ENCODE data around the gene ZNF507.

The ZNF507 gene

DNA sequence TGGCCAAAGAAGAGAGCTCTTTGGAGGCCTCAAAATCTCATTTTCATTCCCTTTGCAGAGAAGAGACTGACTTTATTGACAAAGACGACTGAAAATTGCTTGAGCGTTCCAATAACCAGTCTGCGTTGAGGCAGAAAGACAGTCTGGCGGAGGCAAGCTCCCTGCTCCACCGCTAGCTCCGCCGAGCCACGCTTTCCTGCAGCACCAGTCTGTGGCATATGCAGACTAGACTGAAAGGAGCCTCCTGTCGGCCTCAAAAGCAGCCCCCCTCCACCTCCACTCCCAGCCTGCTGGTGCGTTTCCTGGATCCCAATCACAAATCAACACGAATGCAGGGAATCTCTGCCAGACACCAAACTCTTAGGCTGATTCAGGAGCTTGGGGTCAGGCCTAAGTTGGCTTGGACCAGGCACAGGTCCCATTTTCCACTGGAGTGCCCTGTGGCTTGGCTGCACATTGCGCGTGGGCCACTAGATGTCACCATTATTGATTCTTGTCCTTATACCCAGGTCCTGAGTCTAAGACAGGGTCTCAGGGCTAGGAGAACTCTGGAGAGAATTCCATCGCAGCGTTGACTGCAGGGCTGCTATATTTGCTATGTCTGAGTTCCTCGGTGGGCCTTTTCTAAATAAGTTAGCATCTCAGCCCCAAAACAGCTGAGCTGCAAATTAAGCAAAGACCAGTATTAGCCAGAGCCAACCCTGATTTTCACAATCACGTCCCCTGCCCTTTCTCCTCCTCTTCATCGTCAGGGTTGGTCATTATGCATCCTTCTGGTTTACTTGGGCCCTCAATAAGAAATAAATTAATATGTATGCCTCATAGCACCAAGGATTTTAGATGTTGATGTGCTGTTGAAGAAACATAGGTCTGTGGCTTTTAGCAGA lies 5.2 kb upstream of the ZNF507 start:
- peak; percentile 13 to 41 (median 14) for DNase-seq (ENCODE audit: low read depth in 3 of 3)

DNA sequence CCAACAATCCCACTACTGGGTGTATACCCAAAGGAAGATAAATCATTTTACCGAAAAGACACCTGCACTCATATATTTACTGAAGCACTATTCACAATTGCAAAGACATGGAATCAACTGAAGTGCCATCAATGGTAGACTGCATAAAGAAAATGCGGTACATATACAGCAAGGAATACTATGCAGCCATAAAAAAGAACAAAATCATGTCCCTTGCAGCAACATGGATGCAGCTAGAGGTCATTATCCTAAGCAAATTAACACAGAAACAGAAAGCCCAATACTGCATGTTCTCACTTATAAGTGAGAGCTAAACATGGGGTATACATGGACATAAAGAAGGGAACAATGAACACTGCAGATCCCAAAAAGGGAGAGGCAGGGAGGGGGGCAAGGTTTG lies 2.7 kb upstream of the ZNF507 start:
- DNase-seq (ENCODE audit: low read depth in 3 of 3): no peak

DNA sequence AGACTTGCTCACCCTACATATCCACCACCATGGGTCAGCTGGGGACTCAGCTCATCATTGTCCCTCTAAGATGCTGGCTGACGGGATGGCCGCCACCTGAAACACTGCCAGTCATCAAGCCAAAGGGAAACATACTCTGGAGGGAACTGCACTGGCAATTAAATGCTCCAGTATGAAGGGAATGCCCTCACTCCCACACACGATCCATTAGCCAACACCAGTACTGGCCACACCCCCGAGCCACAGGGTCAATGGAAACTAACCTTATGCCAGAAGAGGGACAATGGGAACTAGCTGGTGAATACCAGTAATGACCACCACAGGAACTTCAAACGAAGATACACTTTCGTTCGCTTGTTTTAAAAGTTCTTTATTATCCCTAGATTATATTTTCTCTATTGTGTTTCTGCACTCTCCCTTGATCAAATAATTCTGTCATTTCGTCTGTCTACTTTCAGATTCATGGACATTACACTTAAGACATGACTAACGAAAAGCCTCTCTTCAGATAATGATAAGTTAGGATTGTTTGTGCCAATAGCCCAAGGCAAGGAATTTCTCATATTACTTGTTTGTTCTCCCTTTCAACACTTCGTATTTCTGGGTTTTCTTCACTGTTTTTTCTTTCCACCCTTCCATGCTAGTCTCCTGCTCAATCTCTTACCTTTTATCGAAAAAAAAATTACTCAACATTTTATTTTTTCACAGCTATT lies 1.7 kb upstream of the ZNF507 start:
- DNase-seq (ENCODE audit: low read depth in 3 of 3): no peak

DNA sequence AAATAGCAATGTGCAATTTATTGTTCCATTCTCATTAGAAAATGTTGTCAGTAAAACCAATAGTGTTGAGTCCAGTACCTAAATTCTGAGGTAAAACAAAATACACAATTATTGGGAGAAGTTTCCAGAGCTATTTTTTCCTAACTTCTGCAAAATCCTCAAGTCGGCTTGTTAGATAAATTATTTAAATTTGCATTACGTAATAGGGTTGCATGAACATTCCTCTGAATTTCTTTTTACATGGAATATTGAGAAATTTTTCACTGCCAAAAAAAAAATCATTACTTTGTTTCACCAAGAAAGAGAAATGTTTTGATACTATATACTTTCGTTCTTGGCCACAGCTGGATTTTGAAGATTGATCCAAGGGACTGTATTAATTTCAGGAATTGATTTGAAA lies 1.5 kb downstream of the ZNF507 start:
- DNase-seq (ENCODE audit: low read depth in 3 of 3): no peak

DNA sequence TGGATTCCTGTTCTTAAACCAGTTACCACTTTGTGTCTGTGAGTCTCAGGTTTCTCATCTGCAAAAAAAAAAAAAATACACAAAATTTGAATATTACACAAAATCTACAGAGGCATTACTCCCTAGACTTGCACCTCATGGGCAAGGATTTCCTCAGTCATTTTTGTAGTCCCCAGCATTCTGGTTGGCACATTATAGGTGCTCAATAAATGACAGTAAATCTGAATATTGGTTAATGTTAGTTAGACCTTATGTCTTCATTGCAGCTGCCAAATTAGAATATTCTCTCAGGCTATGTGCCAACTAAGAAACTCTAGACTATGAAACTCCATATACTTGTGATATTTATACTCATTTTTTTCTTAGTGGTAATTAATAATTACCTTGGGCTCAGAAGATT lies 2.2 kb downstream of the ZNF507 start:
- DNase-seq (ENCODE audit: low read depth in 3 of 3): no peak

DNA sequence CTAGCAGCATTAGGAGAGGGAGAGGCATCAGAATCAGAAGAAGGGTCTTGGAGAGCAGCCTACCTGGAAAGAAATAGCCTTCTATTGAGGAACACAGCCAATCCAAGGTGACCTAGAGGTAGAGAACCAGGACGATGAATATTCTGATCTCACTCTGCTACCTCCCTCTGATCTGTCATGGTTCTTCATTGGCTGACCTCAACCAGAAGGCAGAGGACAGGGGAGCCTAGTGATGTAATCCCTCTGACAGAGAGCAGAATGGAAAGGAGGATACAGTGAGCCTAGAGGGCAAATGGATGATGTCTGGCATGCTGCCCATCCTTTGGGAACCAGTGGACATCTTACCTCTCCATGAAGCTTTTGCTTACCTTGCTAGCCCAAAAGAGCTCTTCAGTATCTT lies 3.6 kb downstream of the ZNF507 start:
- no peak for DNase-seq (ENCODE audit: low read depth in 3 of 3)

DNA sequence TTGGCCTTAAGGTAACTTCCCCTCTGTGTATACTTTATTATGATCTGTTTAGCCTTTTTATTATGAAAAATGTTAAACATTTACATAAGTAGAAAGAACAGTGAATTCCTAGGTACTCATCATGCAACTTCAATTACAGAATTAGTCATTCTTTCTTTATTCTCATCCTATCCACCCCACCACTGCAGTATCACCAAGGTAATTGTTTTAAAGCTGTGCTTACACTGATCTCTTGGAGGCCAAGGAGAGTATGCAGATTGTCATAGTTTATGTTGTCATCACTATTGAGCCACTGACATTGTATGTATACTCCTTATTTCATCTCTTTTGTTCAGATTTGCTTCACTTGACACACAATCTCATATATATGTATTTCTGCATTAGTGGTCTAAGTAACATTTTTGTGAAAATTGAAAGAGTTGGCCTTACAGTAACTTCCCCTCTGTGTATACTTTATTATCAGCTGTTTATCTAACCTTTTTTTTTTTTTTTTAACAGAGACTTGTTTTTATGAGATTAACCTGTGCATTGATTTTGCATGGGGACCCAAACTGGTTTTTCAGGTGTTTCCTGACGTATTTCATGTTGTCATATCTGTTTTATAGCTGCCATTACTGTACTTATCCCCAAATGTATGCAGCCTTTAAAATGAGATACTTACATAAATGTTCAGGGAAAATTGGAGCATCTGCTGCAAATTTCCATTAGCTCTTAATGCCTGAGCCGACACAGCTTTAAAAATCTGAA lies 4.5 kb downstream of the ZNF507 start:
- no peak for DNase-seq (ENCODE audit: low read depth in 3 of 3)

DNA sequence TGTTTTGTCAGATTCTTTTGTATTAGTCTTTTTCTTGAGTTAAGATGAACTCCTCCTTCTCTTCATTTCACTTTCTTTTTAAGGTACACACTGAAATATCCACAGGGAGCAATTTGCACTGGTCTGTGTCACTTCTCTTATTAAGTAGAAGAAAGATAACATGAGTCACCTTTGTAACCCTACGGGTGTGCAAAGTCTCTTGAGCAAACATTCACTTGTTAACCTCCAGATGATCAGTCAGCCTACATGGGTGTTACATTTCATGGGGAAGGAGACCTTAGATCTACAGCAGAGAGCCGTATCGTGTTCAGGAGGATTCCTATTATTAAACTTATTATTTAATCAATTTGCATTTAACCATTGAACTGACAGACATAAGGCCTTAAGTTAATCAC lies 5.1 kb downstream of the ZNF507 start:
- no peak for DNase-seq (ENCODE audit: low read depth in 3 of 3)

DNA sequence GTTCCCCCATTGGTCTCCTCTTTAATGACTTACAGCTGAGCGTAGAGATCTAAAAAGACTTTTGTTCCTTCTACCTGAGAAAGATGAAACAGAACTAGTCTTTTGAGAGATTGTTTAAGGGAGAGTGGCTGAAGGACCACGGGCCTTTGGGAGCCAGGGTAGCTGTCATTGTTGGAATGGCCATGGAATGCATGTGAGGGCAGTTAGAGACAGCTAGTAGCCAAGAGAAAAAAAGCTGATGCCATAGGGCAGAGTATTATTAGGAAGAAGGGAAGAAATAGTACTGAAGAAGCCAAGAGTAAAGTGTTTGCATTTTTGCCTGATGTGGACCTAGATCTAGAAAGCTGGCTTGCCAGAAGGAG lies 5.6 kb downstream of the ZNF507 start:
- no peak for DNase-seq (ENCODE audit: low read depth in 3 of 3)

DNA sequence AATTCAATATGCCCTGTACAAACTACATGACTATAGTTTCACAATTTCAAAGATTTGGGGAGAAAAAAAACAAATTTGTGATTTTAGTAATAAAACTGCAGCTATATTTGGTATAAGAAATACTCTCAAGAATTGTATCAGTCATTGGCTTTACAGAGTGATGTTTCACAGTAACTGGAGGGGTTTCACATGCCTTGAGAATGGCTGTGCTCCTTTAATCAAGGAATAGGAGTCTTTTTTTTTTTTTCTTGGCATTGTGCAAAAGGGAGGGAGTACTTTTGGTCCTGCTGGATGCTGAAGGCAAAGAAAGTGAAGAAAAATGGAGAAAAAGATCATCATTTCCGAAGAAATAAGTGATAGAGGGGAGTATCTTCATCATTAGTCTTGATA lies 6.8 kb downstream of the ZNF507 start:
- no peak for DNase-seq (ENCODE audit: low read depth in 3 of 3)

DNA sequence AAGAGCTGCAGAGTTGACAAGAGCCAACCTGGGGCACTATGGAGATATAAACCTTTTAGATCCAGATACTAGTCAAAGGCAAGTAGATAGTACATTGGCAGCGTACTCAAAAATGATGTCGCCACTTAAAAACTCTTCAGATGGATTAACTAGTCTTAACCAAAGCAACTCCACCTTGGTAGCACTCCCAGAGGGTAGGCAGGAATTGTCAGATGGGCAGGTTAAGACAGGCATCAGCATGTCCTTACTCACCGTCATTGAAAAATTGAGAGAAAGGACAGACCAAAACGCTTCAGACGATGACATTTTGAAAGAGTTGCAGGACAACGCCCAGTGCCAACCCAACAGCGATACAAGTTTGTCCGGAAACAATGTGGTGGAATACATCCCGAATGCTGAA lies 8.9 kb downstream of the ZNF507 start:
- DNase-seq (ENCODE audit: low read depth in 3 of 3): no peak

DNA sequence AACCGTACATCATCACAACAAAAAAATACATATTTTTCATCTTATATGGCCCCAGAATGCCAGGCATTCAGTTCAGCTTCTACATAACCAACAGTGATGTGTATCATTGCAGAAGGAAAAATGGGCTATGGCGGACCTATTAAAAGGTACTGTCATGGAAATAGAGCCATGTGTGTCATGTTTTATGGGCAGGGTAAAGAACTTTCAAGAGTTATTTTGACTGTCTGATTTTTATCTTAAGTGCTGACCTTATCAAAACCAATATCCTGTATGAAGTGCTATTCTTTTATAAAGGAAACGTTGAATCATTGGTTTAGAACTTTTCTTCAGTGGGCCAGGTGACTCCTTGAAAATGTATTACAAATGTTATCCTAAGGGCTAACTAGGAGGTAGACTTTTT lies 9.9 kb downstream of the ZNF507 start:
- DNase-seq (ENCODE audit: low read depth in 3 of 3): no peak

DNA sequence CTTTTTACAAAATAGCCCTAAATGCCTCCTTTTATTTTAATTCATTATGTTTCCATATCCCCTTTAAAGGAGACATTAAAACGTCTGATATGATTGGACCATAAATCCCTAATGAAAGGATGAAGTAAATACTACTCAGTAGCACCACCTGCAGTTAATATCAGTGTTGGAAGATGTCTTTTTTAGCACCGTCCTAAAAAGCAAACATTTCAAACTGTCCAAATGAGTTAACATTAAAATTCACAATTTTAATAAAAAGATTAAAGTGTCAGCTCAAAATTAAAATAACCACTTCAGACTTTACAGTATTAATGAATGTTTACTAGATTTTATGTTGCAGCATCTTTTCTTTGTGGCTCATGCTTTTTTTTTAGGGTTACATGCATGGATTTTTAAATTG lies 12.3 kb downstream of the ZNF507 start:
- DNase-seq (ENCODE audit: low read depth in 3 of 3): no peak

DNA sequence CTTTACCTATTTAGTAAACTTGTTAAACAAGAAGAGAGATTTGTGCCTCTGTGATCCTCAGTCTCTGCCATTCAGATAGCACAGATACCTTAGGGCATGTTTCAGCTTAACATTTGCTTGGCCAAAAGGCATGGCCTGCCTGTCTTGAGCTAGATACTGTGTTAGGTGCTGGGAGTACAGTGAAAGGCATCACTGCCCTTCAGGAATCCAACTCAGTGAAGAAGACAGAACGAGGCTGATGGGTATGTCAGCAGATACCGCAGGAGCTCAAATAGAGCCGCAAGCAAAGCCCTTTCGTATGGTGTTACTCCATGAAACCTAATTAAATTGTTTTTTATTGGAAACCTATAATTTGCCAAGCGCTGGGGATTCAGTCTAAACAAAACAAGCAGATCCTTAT lies 12.9 kb downstream of the ZNF507 start:
- DNase-seq (ENCODE audit: low read depth in 3 of 3): no peak

DNA sequence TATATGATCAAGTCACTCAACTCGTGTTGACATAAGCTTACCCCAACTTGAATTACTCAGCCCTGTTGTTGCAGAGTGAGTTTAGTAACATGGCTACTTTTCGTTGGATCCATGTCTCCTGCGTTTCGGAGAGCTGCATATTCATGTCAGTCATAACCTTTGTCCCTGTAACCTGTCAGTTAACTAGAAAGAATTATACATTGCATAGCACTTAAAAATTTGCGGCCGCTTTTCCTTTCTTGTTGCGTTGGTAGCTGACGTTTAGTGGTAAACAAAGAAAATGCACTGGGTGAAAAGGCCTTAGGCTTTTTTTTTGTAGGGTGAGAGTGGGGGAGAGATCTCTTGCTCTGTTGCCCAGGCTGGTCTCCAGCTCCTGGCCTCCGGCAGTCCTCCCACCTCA lies 14.2 kb downstream of the ZNF507 start:
- no peak for DNase-seq (ENCODE audit: low read depth in 3 of 3)

DNA sequence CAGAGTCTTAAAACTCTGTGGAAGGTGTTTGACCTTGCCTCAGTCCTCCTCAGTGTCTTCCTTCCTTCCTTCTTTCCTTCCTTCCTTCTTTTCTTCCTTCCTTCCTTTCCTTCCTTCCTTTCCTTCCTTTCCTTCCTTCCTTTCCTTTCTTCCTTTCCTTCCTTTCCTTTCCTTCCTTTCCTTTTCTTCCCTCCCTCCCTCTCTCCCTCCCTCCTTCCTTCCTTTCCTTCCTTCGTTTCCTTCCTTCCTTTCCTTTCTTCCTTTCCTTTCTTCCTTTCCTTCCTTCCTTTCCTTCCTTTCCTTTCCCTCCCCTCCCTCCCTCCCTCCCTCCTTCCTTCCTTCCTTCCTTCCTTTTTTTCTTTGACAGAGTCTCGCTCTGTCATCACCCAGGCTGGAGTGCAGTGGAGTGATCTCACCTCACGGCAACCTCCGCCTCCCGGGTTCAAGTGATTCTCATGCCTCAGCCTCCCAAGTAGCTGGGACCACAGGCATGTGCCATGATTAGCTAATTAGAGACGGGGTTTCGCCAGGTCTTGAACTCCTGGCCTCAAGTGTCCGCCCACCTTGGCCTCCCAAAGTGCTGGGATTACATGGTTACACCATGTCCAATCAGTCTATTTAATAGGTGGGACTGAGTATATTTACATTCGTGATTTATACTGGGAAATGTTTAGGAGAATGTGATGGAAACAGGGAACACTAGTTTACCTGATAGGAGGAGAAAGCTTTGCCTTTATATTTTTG lies 16.3 kb downstream of the ZNF507 start:
- no peak for DNase-seq (ENCODE audit: low read depth in 3 of 3)

DNA sequence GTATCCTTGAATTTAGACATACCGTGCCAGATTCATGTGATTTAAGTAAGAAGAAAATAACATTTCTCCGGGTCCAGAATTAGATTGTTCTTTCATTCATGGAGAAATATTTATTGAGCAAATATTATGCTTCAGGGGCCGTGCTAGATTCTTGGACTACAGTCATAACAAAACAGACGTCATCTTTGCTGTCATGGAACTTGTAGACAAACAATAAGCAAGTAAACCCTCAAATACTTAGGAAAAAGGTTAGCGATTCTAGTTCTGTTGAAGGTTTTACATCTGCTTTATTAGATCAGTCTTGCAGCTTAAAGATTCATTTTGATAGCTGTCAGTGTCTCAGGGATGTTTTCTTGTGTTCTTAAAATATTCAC lies 16.9 kb downstream of the ZNF507 start:
- no peak for DNase-seq (ENCODE audit: low read depth in 3 of 3)

DNA sequence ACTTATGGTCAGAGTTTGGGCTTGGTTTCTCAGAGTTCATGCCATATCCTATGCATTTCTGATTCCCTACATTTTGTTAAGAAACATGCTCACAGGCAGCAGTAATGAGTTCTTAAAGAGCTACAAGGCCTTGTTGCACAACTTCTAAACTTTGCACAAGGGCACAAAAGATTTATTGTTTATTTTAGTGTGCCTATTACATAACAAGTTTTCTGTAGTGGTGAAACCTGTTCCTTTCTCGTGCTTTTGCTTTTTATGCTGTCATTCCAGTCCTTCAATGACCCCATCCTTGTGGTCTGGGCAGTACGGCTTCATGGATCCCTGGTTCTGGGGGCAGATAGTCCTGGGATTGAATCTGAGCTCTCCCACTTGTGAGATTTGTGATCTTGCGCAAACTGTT lies 17.8 kb downstream of the ZNF507 start:
- no peak for DNase-seq (ENCODE audit: low read depth in 3 of 3)

DNA sequence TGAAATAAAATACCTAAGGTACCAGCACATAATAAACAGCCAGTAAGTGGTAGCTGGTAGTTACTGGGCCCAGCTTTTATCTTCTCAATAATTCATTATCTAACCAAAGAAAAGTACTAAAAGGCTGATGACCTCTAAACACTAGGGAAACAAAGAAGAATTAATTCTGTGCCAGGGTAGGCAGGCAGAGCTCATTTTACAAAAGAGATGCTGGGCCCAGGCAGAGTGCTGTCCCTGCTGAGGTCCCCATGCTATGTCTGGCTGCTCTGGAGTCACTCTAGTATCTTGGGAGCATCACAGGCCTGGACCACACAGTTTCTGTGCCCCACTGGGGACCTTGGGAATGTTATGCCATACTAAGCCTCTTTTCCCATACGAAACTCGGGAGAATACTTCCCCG lies 18.2 kb downstream of the ZNF507 start:
- no peak for DNase-seq (ENCODE audit: low read depth in 3 of 3)

DNA sequence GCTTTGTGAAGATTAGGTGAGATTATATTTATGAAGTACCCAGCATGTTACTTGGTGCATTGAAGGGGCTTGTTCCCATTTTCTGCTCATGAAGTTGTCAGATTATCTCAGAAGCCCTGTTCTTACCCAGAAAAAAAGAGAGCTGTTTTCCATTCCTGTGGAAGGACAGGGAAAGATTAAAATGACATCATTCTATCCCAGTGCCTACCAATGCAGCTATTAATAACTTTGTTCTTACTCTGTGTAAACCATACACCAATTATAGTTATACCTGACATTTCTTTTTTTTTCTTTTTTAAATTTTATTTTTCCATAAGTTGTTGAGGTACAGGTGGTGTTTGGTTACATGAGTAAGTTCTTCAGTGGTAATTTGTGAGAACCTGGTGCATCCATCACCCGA lies 18.6 kb downstream of the ZNF507 start:
- DNase-seq (ENCODE audit: low read depth in 3 of 3): no peak

DNA sequence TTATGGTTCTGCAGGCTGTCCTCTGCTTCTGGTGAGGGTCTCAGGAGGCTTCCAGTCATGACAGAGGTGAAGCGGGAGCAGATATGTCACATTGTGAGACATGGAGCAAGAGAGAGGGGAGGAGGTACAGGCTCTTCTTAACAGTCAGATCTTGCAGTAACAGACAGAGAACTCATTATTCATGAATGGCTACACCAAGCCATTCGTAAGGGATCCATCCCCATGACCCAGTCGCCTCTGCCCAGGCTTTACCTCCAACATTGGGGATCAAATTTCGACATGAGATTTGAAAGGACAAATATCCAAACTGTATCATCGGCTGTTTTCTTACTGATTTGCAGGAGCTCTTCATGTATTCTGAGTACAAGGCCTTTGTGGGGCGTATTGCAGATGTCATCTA lies 21.7 kb downstream of the ZNF507 start:
- no peak for DNase-seq (ENCODE audit: low read depth in 3 of 3)

DNA sequence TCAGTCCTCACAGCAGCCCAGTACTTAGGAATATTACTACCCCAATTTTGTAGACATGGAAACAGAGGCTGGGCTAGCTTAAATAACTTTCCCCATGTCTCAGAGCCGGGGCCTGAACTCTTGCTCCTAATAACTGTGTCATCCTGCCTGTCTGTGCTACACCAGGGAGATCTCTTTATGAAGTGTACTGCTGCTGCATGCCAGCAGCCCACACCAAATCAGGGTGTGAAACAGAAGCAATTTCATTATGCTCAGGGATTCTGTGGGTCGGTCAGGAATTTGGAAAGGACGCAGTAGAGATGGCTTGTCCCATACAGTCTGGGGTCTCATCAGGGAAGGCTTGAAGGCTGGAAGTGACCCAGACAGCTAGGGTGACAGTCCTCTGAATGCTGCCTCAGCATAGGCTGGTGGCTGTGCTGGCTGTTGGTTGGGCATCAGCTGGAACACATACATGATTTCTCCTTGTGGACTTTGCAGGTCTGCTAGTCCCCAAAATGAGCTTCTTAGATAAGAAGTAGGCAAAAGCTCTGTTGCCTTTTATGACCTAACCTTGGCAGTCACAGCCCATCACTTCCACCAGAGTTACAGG lies 22.6 kb downstream of the ZNF507 start:
- DNase-seq (ENCODE audit: low read depth in 3 of 3): no peak
